SK-N-SH (cell line): ENCODE results near the gene GRM7.

ENCODE experiments used
- ELF1 ChIP-seq: IDR thresholded peaks from 2 replicates; pipeline ENCODE4 v1.4.0; 2012
- EP300 ChIP-seq, 2 experiments: IDR thresholded peaks; 2 replicates each; pipeline versions ENCODE4 v1.4.0 to v1.6.1; 2012; ENCODE audit warnings: borderline replicate concordance in 1 of 2, low read depth in 1 of 2, low read length in 1 of 2
- JUND ChIP-seq: IDR thresholded peaks from 2 replicates; pipeline ENCODE4 v1.4.0; 2012
- POLR2AphosphoS5 ChIP-seq: IDR thresholded peaks from 2 replicates; pipeline ENCODE4 v1.6.1; 2012; ENCODE audit warnings: low read depth, low read length
- RCOR1 ChIP-seq: fragments of 150-350 bp; IDR thresholded peaks from 2 replicates; pipeline ENCODE4 v1.6.1; 2017; ENCODE audit warnings: antibody characterized with exemption, low read length
- TAF1 ChIP-seq: IDR thresholded peaks from 2 replicates; pipeline ENCODE4 v1.6.1; 2012; ENCODE audit warnings: low read depth, mild to moderate bottlenecking, low read length, moderate library complexity, borderline replicate concordance
- TF ChIP-seq, protein P1 (sequence below): fragments of 200-600 bp; sonication (generic); IDR thresholded peaks from 2 replicates; pipeline ENCODE4 v1.6.1; 2017; ENCODE audit warnings: antibody characterized with exemption, mild to moderate bottlenecking, moderate library complexity
- TF ChIP-seq, protein P2 (sequence below): IDR thresholded peaks from 2 replicates; pipeline ENCODE4 v1.4.0; 2012; ENCODE audit warnings: low read depth

DNA sequence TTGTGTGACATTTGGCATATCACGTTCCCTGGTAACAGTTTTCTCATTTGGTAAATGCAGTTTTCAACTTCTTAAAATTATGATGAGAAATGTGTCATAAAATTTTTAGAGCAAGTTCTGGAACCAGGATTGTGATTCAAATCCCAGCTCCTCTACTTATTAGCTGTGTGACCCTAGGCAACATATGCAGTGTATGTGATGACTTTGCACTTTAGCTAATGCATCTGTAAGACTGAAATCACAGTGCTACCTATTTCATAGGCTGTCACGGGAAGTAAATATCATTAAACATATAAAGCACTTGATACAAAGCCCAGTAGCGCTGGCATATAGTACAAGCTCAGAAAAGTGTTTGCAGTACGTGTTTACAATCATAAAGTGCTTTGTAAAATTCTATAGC is 419.4 kb downstream of the GRM7 start:
- TF ChIP-seq, protein P1, sequence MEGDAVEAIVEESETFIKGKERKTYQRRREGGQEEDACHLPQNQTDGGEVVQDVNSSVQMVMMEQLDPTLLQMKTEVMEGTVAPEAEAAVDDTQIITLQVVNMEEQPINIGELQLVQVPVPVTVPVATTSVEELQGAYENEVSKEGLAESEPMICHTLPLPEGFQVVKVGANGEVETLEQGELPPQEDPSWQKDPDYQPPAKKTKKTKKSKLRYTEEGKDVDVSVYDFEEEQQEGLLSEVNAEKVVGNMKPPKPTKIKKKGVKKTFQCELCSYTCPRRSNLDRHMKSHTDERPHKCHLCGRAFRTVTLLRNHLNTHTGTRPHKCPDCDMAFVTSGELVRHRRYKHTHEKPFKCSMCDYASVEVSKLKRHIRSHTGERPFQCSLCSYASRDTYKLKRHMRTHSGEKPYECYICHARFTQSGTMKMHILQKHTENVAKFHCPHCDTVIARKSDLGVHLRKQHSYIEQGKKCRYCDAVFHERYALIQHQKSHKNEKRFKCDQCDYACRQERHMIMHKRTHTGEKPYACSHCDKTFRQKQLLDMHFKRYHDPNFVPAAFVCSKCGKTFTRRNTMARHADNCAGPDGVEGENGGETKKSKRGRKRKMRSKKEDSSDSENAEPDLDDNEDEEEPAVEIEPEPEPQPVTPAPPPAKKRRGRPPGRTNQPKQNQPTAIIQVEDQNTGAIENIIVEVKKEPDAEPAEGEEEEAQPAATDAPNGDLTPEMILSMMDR: no peak
- TF ChIP-seq EP300 (IDR thresholded peaks at IDR 0.05; ENCODE audit: borderline replicate concordance in 1 of 2, low read depth in 1 of 2, low read length in 1 of 2) (no peak), RCOR1 (no peak), POLR2AphosphoS5 (no peak), ELF1 (no peak), JUND (no peak), TAF1 (no peak)
- TF ChIP-seq, protein P2, sequence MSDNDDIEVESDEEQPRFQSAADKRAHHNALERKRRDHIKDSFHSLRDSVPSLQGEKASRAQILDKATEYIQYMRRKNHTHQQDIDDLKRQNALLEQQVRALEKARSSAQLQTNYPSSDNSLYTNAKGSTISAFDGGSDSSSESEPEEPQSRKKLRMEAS: no peak
